Measurements from ENCODE around the gene ARFGAP2.

ARFGAP2 gene

DNA sequence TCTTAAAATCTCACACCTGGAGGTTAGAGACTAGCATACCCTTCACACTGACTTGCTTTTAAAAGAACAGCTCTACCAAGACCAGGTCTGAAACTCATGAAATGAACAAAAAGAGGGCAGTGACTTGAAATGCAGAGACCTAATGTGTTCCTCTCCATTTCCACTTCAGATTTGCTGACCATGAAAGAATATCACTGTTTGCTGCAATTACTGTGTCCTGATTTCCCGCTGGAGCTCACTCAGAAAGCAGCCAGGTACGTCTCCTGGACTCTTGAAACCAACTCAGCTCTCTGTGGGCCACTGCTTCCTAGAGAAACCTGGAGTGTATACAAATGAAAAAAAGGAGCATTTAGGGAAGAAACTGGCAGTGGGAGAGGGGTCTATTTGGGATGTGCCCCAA lies 39.2 kb downstream of the ARFGAP2 start:
- no peak overlapping the region for H3K4me3 ChIP-seq (ENCODE audit: low read length, poor library complexity, severe bottlenecking)
- H2AFZ ChIP-seq (ENCODE audit: low read length): no peak overlapping the region
- H3K36me3 ChIP-seq (ENCODE audit: insufficient read depth, low read length): peaks cover 11% of the 10 kb centered on the region; the same call in 1 of the 2 replicates
- no peak overlapping the region for H3K9ac ChIP-seq (ENCODE audit: low read depth, low read length, poor library complexity, severe bottlenecking)
- TF ChIP-seq EZH2phosphoT487 (IDR thresholded peaks at IDR 0.05; ENCODE audit: borderline replicate concordance) (no peak), CTCF (conservative IDR thresholded peaks at IDR 0.05; ENCODE audit: low read length) (no peak)
- H3K4me2 ChIP-seq (ENCODE audit: low read depth, low read length, poor library complexity, severe bottlenecking): no peak overlapping the region
- no peaks in the 10 kb centered on the region for H3F3A ChIP-seq (ENCODE audit: low read depth)
- no peaks in the 10 kb centered on the region for H3K79me2 ChIP-seq (ENCODE audit: insufficient read depth, low read length)
- H3K9me2 ChIP-seq (replicated peaks; ENCODE audit: low read depth, low read length): no peaks in the 10 kb centered on the region
- no peaks in the 10 kb centered on the region for H4K20me1 ChIP-seq (ENCODE audit: insufficient read depth, low read length, poor library complexity, severe bottlenecking)
- no peaks in the 10 kb centered on the region for H3K9me3 ChIP-seq (ENCODE audit: insufficient read depth, low read depth, low read length)
- H3K27me3 ChIP-seq (ENCODE audit: insufficient read depth, low read length, poor library complexity, severe bottlenecking): no peaks in the 10 kb centered on the region
- H3K4me1 ChIP-seq (ENCODE audit: insufficient read depth, low read length, poor library complexity, severe bottlenecking): no peaks in the 10 kb centered on the region

- H3K36me3 ChIP-seq (ENCODE audit: insufficient read depth, low read length): peaks cover 11% of the 10 kb centered on the region; the same call in 1 of the 2 replicates
- H3K9me3 ChIP-seq (ENCODE audit: insufficient read depth, low read depth, low read length): no peaks in the 10 kb centered on the region
- H3K9me2 ChIP-seq (replicated peaks; ENCODE audit: low read depth, low read length): no peaks in the 10 kb centered on the region
- H3K27me3 ChIP-seq (ENCODE audit: insufficient read depth, low read length, poor library complexity, severe bottlenecking): no peaks in the 10 kb centered on the region
- H3K79me2 ChIP-seq (ENCODE audit: insufficient read depth, low read length): no peaks in the 10 kb centered on the region
- H3K9ac ChIP-seq (ENCODE audit: low read depth, low read length, poor library complexity, severe bottlenecking): no peak overlapping the region
- no peaks in the 10 kb centered on the region for H3K4me1 ChIP-seq (ENCODE audit: insufficient read depth, low read length, poor library complexity, severe bottlenecking)
- H3K4me3 ChIP-seq (ENCODE audit: low read length, poor library complexity, severe bottlenecking): no peak overlapping the region
- TF ChIP-seq EZH2phosphoT487 (IDR thresholded peaks at IDR 0.05; ENCODE audit: borderline replicate concordance) (no peak), CTCF (conservative IDR thresholded peaks at IDR 0.05; ENCODE audit: low read length) (no peak)
- H3K4me2 ChIP-seq (ENCODE audit: low read depth, low read length, poor library complexity, severe bottlenecking): no peak overlapping the region
- no peaks in the 10 kb centered on the region for H3F3A ChIP-seq (ENCODE audit: low read depth)
- no peak overlapping the region for H2AFZ ChIP-seq (ENCODE audit: low read length)
- no peaks in the 10 kb centered on the region for H4K20me1 ChIP-seq (ENCODE audit: insufficient read depth, low read length, poor library complexity, severe bottlenecking)
Observed at GRCh38 chr11:47136921-47137320, 39.8 kb downstream of the ARFGAP2 start.

GRCh38 chr11:47136327-47136726 lies 40.4 kb downstream of the ARFGAP2 start:
- Histone ChIP-seq H3K4me1 (ENCODE audit: insufficient read depth, low read length, poor library complexity, severe bottlenecking) (no peaks in the 10 kb centered on the region), H3K4me3 (ENCODE audit: low read length, poor library complexity, severe bottlenecking) (no peak overlapping the region), H2AFZ (ENCODE audit: low read length) (no peak overlapping the region), H3K79me2 (ENCODE audit: insufficient read depth, low read length) (no peaks in the 10 kb centered on the region), H3K27me3 (ENCODE audit: insufficient read depth, low read length, poor library complexity, severe bottlenecking) (no peaks in the 10 kb centered on the region), H3K4me2 (ENCODE audit: low read depth, low read length, poor library complexity, severe bottlenecking) (no peak overlapping the region), H4K20me1 (ENCODE audit: insufficient read depth, low read length, poor library complexity, severe bottlenecking) (no peaks in the 10 kb centered on the region), H3K9me3 (ENCODE audit: insufficient read depth, low read depth, low read length) (no peaks in the 10 kb centered on the region), H3F3A (ENCODE audit: low read depth) (no peaks in the 10 kb centered on the region), H3K36me3 (ENCODE audit: insufficient read depth, low read length) (peaks cover 11% of the 10 kb centered on the region; the same call in 1 of the 2 replicates), H3K9ac (ENCODE audit: low read depth, low read length, poor library complexity, severe bottlenecking) (no peak overlapping the region), H3K9me2 (replicated peaks; ENCODE audit: low read depth, low read length) (no peaks in the 10 kb centered on the region)
- TF ChIP-seq EZH2phosphoT487 (IDR thresholded peaks at IDR 0.05; ENCODE audit: borderline replicate concordance) (no peak), CTCF (conservative IDR thresholded peaks at IDR 0.05; ENCODE audit: low read length) (no peak)

Measured in Loucy (cell line).